ENCODE data around the gene NKPD1.

NKPD1 gene

GRCh38 chr19:45178262-45179071, 17.7 kb upstream of the NKPD1 start, which contains the start of gene BLOC1S3:
Gene BLOC1S3 (plus strand): TSS chr19:45178784. CDS start chr19:45179297, 513 bp downstream.
- peak; percentile 100 for DNase-seq
- Mint-ChIP-seq H3K4me3 (peak within 1 kb of the TSS; percentile 94), H3K4me1 (peaks cover 44% of the 10 kb centered on the region), H3K36me3 (ENCODE audit: low read depth) (peaks cover 8% of the 10 kb centered on the region), H3K9me3 (no peaks in the 10 kb centered on the region), H3K27ac (peak within 1 kb of the TSS; percentile 97), H3K27me3 (ENCODE audit: low read depth, poor library complexity) (peaks cover 18% of the 10 kb centered on the region)
- peak; percentile 38 for TF ChIP-seq CTCF (IDR thresholded peaks at IDR 0.05)

- peak within 1 kb of the TSS; percentile 97 for H3K27ac Mint-ChIP-seq
- peaks cover 47% of the 10 kb centered on the region for H3K4me1 Mint-ChIP-seq
- TF ChIP-seq CTCF (IDR thresholded peaks at IDR 0.05), result no peak
- H3K4me3 Mint-ChIP-seq, result peak within 1 kb of the TSS; percentile 94
- H3K36me3 Mint-ChIP-seq (ENCODE audit: low read depth), result peaks cover 8% of the 10 kb centered on the region
- H3K27me3 Mint-ChIP-seq (ENCODE audit: low read depth, poor library complexity), result peaks cover 18% of the 10 kb centered on the region
- no peaks in the 10 kb centered on the region for H3K9me3 Mint-ChIP-seq
- DNase-seq, result no peak
Measured at GRCh38 chr19:45177817-45178261, 17.1 kb upstream of the NKPD1 start, which contains the start of gene TRAPPC6A. Gene TRAPPC6A (minus strand): TSS chr19:45178237. CDS start chr19:45178218, 19 bp downstream.

- Mint-ChIP-seq H3K27ac (peak overlapping the region; percentile 17), H3K36me3 (ENCODE audit: low read depth) (no peaks in the 10 kb centered on the region), H3K4me1 (peaks cover 51% of the 10 kb centered on the region), H3K9me3 (no peaks in the 10 kb centered on the region), H3K27me3 (ENCODE audit: low read depth, poor library complexity) (peaks cover 7% of the 10 kb centered on the region), H3K4me3 (peak overlapping the region; percentile 68)
- no peak for TF ChIP-seq CTCF (IDR thresholded peaks at IDR 0.05)
- no peak for DNase-seq
Measured at GRCh38 chr19:45175515-45176345, 14.9 kb upstream of the NKPD1 start.

GRCh38 chr19:45173816-45174215, 13.0 kb upstream of the NKPD1 start:
- H3K27me3 Mint-ChIP-seq (ENCODE audit: low read depth, poor library complexity), result no peaks in the 10 kb centered on the region
- H3K9me3 Mint-ChIP-seq, result no peaks in the 10 kb centered on the region
- no peak overlapping the region for H3K27ac Mint-ChIP-seq
- H3K36me3 Mint-ChIP-seq (ENCODE audit: low read depth), result no peaks in the 10 kb centered on the region
- peaks cover 44% of the 10 kb centered on the region for H3K4me1 Mint-ChIP-seq
- DNase-seq, result no peak
- peak overlapping the region; percentile 50 for H3K4me3 Mint-ChIP-seq
- no peak for TF ChIP-seq CTCF (IDR thresholded peaks at IDR 0.05)

- Mint-ChIP-seq H3K27ac (no peak overlapping the region), H3K4me3 (no peak overlapping the region), H3K27me3 (ENCODE audit: low read depth, poor library complexity) (no peaks in the 10 kb centered on the region), H3K36me3 (ENCODE audit: low read depth) (no peaks in the 10 kb centered on the region), H3K9me3 (no peaks in the 10 kb centered on the region), H3K4me1 (peaks cover 38% of the 10 kb centered on the region)
- TF ChIP-seq CTCF (IDR thresholded peaks at IDR 0.05), result no peak
- DNase-seq, result no peak
Measured at GRCh38 chr19:45172611-45173208, 11.9 kb upstream of the NKPD1 start.

All from nephron progenitor cell (in vitro differentiated cells).